SK-N-SH (cell line): Measurements from ENCODE around the gene ILK. TPM values are rescaled to one million over a fixed set of nuclear protein-coding genes. Genes with fewer than 3 reads are reported as not detected.

ENCODE experiments used
- CTCF ChIA-PET: fragments of 300-600, 350-600 bp; formaldehyde crosslinking; extraction: SDS; loops from one replicate; lab custom pipeline; 2021; lab: Yijun Ruan, JAX
- POLR2A ChIA-PET: fragments of 350-600 bp; sonication (Branson Sonifier 250); formaldehyde crosslinking; extraction: SDS; loops from one replicate; lab custom pipeline; 2020; ENCODE audit warnings: antibody characterized with exemption, inconsistent platforms; lab: Yijun Ruan, JAX
- DNase-seq: peaks from one replicate; pipeline ENCODE4 v3.0.0; 2012
- H2AFZ ChIP-seq: fragments of 200-600 bp; sonication (generic); 2 replicates; pipeline ENCODE4 v1.8.1; 2016; ENCODE audit warnings: antibody characterized with exemption, mild to moderate bottlenecking, low read depth
- H3F3A ChIP-seq: fragments of 200-600 bp; sonication (generic); replicated peaks from 2 replicates; pipeline ENCODE3; 2016; ENCODE audit warnings: antibody characterized with exemption, mild to moderate bottlenecking; ENCODE audit not compliant: insufficient read depth
- H3K27ac ChIP-seq, 2 experiments: fragments of 200-500 bp in 1 of 2; fragments of 200-600 bp in 1 of 2; sonication (Bioruptor generic) in 1 of 2; sonication (generic), shearing (Covaris generic) in 1 of 2; 2 replicates each; pipeline versions ENCODE4 v1.5.1 to v1.6.1; 2014 to 2016; ENCODE audit warnings: low read depth in 2 of 2, inconsistent platforms in 1 of 2, low read length in 1 of 2, mild to moderate bottlenecking in 1 of 2, mixed read lengths in 1 of 2
- H3K27me3 ChIP-seq: fragments of 200-600 bp; sonication (generic), shearing (Covaris generic); 2 replicates; pipeline ENCODE4 v1.6.1; 2016; ENCODE audit warnings: mixed run types; ENCODE audit not compliant: insufficient read depth
- H3K36me3 ChIP-seq, 2 experiments: fragments of 200-500 bp in 1 of 2; fragments of 200-600 bp in 1 of 2; sonication (Bioruptor generic) in 1 of 2; sonication (generic) in 1 of 2; replicated peaks in 1 of 2; 2 replicates each; pipeline versions ENCODE3 to v1.5.1; 2014 to 2016; ENCODE audit warnings: low read length in 1 of 2, mild to moderate bottlenecking in 1 of 2; ENCODE audit not compliant: insufficient read depth in 2 of 2, control insufficient read depth in 1 of 2
- H3K4me1 ChIP-seq, 2 experiments: fragments of 200-500 bp in 1 of 2; fragments of 200-600 bp in 1 of 2; sonication (Bioruptor generic) in 1 of 2; sonication (generic), shearing (Covaris generic) in 1 of 2; 2 replicates each; pipeline versions ENCODE4 v1.5.1 to v1.6.1; 2014 to 2016; ENCODE audit warnings: low read depth in 1 of 2, low read length in 1 of 2, mixed run types in 1 of 2; ENCODE audit not compliant: insufficient read depth in 2 of 2, control insufficient read depth in 1 of 2
- H3K4me2 ChIP-seq: fragments of 200-600 bp; sonication (generic), shearing (Covaris generic); 2 replicates; pipeline ENCODE4 v1.6.1; 2017; ENCODE audit warnings: mixed run types
- H3K4me3 ChIP-seq, 2 experiments: fragments of 200-500 bp in 1 of 2; fragments of 200-600 bp in 1 of 2; sonication (Bioruptor generic) in 1 of 2; sonication (generic), shearing (Covaris generic) in 1 of 2; 2 replicates each; pipeline versions ENCODE4 v1.5.1 to v1.8.1; 2014 to 2016; ENCODE audit warnings: low read depth in 2 of 2, inconsistent platforms in 1 of 2, low read length in 1 of 2, mild to moderate bottlenecking in 1 of 2, mixed read lengths in 1 of 2, moderate library complexity in 1 of 2
- H3K79me2 ChIP-seq: fragments of 200-600 bp; sonication (generic); 2 replicates; pipeline ENCODE4 v1.8.1; 2017; ENCODE audit warnings: mild to moderate bottlenecking; ENCODE audit not compliant: insufficient read depth
- H3K9ac ChIP-seq: fragments of 200-600 bp; sonication (generic); 2 replicates; pipeline ENCODE4 v1.6.1; 2017; ENCODE audit warnings: mixed run types
- H3K9me2 ChIP-seq: fragments of 200-600 bp; sonication (generic); 2 replicates; pipeline ENCODE4 v1.6.1; 2017; ENCODE audit warnings: mixed run types
- H3K9me3 ChIP-seq: fragments of 200-600 bp; sonication (generic); 2 replicates; pipeline ENCODE4 v1.6.1; 2017; ENCODE audit warnings: mixed run types, mild to moderate bottlenecking, moderate library complexity
- H4K20me1 ChIP-seq: fragments of 200-600 bp; sonication (generic); 2 replicates; pipeline ENCODE4 v1.6.1; 2017; ENCODE audit warnings: mild to moderate bottlenecking, mixed run types; ENCODE audit not compliant: insufficient read depth
- EZH2phosphoT487 ChIP-seq: fragments of 200-600 bp; sonication (generic); IDR thresholded peaks from 2 replicates; pipeline ENCODE4 v1.6.1; 2017; ENCODE audit warnings: low read depth, mixed run types, mild to moderate bottlenecking, antibody characterized with exemption, moderate library complexity, borderline replicate concordance
- FOSL2 ChIP-seq: IDR thresholded peaks from 2 replicates; pipeline ENCODE4 v1.4.0; 2012; ENCODE audit warnings: low read depth, mild to moderate bottlenecking, moderate library complexity, borderline replicate concordance
- FOXJ3 ChIP-seq: sonication (generic); formaldehyde crosslinking; IDR thresholded peaks from 2 replicates; pipeline ENCODE4 v1.5.1; 2020; ENCODE audit warnings: mild to moderate bottlenecking, missing genetic modification reagents
- GABPA ChIP-seq: IDR thresholded peaks from 2 replicates; pipeline ENCODE4 v1.4.0; 2012; ENCODE audit warnings: low read depth, mild to moderate bottlenecking
- MAX ChIP-seq: IDR thresholded peaks from 2 replicates; pipeline ENCODE4 v1.4.0; 2012; ENCODE audit warnings: low read depth
- NRF1 ChIP-seq: IDR thresholded peaks from 2 replicates; pipeline ENCODE4 v1.6.1; 2012; ENCODE audit warnings: low read depth, mild to moderate bottlenecking, low read length
- PBX3 ChIP-seq: IDR thresholded peaks from 2 replicates; pipeline ENCODE4; 2012
- POLR2AphosphoS5 ChIP-seq: IDR thresholded peaks from 2 replicates; pipeline ENCODE4 v1.6.1; 2012; ENCODE audit warnings: low read depth, low read length
- TCF12 ChIP-seq: IDR thresholded peaks from 2 replicates; pipeline ENCODE4 v1.4.0; 2012
- USF1 ChIP-seq: IDR thresholded peaks from 2 replicates; pipeline ENCODE4 v1.4.0; 2012; ENCODE audit warnings: low read depth, borderline replicate concordance
- WGBS: methylation state at CpG from one replicate; pipeline ENCODE4 v1.1.6; 2017; ENCODE audit warnings: low lambda C conversion rate; 5-methylcytosine and 5-hydroxymethylcytosine counted together
- polyA plus RNA-seq, 3 experiments: library from polyadenylated mRNA; depleted of rRNA; stranded (reverse); fragments of >200 nt; gene quantifications; 2 replicates each; pipeline ENCODE4 v1.2.3, GENCODE V29; 2012
- TF ChIP-seq, protein P1 (sequence below): IDR thresholded peaks from 2 replicates; pipeline ENCODE4 v1.6.1; 2012; ENCODE audit warnings: mild to moderate bottlenecking, low read depth, low read length, moderate library complexity
- TF ChIP-seq, protein P2 (sequence below): fragments of 150-350 bp; IDR thresholded peaks from 2 replicates; pipeline ENCODE4 v1.6.1; 2017; ENCODE audit warnings: antibody characterized with exemption, low read length, low read depth, borderline replicate concordance
- TF ChIP-seq, protein P3 (sequence below): IDR thresholded peaks from 2 replicates; pipeline ENCODE4 v1.4.0; 2012; ENCODE audit warnings: low read depth, borderline replicate concordance
- TF ChIP-seq, protein P4 (sequence below): fragments of 200-600 bp; sonication (generic); IDR thresholded peaks from 2 replicates; pipeline ENCODE4 v1.6.1; 2017; ENCODE audit warnings: antibody characterized with exemption, mild to moderate bottlenecking, moderate library complexity

The ILK gene
- polyA plus RNA-seq, 1 of the 3 experiments (the other 2 are of a cell fraction) = 241 TPM

DNA sequence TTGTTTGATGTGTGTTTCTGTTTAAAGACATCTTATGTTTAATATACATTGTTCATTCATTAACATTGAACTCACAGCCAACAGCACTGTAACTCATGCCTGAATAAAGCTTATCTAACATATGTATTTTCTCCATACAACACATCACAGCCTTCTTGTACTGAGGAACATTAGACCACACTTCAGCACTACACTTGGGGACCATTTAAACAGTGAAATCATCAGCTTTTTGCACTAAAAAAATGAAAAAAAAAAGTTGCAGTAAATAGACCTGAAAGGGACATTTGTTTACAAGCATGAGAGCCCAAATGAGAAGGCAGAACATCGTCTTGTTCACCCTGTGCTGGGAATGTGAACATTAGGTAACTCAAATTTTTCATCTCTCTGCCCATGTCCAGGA, 31.0 kb downstream of the ILK start (continued):
- TF ChIP-seq, protein P1, sequence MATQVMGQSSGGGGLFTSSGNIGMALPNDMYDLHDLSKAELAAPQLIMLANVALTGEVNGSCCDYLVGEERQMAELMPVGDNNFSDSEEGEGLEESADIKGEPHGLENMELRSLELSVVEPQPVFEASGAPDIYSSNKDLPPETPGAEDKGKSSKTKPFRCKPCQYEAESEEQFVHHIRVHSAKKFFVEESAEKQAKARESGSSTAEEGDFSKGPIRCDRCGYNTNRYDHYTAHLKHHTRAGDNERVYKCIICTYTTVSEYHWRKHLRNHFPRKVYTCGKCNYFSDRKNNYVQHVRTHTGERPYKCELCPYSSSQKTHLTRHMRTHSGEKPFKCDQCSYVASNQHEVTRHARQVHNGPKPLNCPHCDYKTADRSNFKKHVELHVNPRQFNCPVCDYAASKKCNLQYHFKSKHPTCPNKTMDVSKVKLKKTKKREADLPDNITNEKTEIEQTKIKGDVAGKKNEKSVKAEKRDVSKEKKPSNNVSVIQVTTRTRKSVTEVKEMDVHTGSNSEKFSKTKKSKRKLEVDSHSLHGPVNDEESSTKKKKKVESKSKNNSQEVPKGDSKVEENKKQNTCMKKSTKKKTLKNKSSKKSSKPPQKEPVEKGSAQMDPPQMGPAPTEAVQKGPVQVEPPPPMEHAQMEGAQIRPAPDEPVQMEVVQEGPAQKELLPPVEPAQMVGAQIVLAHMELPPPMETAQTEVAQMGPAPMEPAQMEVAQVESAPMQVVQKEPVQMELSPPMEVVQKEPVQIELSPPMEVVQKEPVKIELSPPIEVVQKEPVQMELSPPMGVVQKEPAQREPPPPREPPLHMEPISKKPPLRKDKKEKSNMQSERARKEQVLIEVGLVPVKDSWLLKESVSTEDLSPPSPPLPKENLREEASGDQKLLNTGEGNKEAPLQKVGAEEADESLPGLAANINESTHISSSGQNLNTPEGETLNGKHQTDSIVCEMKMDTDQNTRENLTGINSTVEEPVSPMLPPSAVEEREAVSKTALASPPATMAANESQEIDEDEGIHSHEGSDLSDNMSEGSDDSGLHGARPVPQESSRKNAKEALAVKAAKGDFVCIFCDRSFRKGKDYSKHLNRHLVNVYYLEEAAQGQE = no peak
- TF ChIP-seq GABPA (no peak), TCF12 (no peak), FOSL2 (no peak), EZH2phosphoT487 (no peak)

GRCh38 chr11:6635082-6635932, 31.7 kb downstream of the ILK start:
- Histone ChIP-seq H3K36me3 (peaks cover 0 to 8% of the 10 kb centered on the region in 2 experiments), H3K27ac (no peak overlapping the region), H3K4me2 (no peak overlapping the region), H3K79me2 (no peaks in the 10 kb centered on the region), H3K9me3 (no peaks in the 10 kb centered on the region), H3F3A (no peaks in the 10 kb centered on the region), H3K9me2 (no peaks in the 10 kb centered on the region), H3K9ac (no peak overlapping the region), H3K4me1 (peaks cover 0 to 20% of the 10 kb centered on the region in 2 experiments; a peak in 1 of 4 replicates), H3K27me3 (no peaks in the 10 kb centered on the region), H2AFZ (no peak overlapping the region), H3K4me3 (no peak overlapping the region), H4K20me1 (no peaks in the 10 kb centered on the region)
- TF ChIP-seq PBX3 (no peak), MAX (no peak), USF1 (no peak), GABPA (no peak), NRF1 (no peak), POLR2AphosphoS5 (no peak), TCF12 (no peak), FOXJ3 (CRISPR knock-in tag) (no peak)
- TF ChIP-seq, protein P2, sequence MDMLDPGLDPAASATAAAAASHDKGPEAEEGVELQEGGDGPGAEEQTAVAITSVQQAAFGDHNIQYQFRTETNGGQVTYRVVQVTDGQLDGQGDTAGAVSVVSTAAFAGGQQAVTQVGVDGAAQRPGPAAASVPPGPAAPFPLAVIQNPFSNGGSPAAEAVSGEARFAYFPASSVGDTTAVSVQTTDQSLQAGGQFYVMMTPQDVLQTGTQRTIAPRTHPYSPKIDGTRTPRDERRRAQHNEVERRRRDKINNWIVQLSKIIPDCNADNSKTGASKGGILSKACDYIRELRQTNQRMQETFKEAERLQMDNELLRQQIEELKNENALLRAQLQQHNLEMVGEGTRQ = no peak
- TF ChIP-seq, protein P3, sequence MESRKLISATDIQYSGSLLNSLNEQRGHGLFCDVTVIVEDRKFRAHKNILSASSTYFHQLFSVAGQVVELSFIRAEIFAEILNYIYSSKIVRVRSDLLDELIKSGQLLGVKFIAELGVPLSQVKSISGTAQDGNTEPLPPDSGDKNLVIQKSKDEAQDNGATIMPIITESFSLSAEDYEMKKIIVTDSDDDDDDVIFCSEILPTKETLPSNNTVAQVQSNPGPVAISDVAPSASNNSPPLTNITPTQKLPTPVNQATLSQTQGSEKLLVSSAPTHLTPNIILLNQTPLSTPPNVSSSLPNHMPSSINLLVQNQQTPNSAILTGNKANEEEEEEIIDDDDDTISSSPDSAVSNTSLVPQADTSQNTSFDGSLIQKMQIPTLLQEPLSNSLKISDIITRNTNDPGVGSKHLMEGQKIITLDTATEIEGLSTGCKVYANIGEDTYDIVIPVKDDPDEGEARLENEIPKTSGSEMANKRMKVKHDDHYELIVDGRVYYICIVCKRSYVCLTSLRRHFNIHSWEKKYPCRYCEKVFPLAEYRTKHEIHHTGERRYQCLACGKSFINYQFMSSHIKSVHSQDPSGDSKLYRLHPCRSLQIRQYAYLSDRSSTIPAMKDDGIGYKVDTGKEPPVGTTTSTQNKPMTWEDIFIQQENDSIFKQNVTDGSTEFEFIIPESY = no peak
- TF ChIP-seq, protein P4, sequence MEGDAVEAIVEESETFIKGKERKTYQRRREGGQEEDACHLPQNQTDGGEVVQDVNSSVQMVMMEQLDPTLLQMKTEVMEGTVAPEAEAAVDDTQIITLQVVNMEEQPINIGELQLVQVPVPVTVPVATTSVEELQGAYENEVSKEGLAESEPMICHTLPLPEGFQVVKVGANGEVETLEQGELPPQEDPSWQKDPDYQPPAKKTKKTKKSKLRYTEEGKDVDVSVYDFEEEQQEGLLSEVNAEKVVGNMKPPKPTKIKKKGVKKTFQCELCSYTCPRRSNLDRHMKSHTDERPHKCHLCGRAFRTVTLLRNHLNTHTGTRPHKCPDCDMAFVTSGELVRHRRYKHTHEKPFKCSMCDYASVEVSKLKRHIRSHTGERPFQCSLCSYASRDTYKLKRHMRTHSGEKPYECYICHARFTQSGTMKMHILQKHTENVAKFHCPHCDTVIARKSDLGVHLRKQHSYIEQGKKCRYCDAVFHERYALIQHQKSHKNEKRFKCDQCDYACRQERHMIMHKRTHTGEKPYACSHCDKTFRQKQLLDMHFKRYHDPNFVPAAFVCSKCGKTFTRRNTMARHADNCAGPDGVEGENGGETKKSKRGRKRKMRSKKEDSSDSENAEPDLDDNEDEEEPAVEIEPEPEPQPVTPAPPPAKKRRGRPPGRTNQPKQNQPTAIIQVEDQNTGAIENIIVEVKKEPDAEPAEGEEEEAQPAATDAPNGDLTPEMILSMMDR = no peak
- 83% methylated on average over 10 of the region's 10 CpGs for whole genome bisulfite sequencing
- CTCF ChIA-PET = interaction anchor here (0.7 to 1.0 kb wide), 2 partner anchors 23 to 71 kb away, joined by 3 read pairs; partner anchors contain the start of gene TAF10
- DNase-seq = no peak
- POLR2A ChIA-PET = no interaction called here
